Panc1 (cell line): ENCODE measurements around the gene CRYM.

Source experiments
- SIN3A ChIP-seq: IDR thresholded peaks from 2 replicates; pipeline ENCODE4 v1.6.1; 2012; ENCODE audit warnings: low read depth, mild to moderate bottlenecking, low read length, moderate library complexity, borderline replicate concordance; ENCODE audit not compliant: insufficient read depth
- TF ChIP-seq, protein P1 (sequence below): fragments of 450-650 bp; IDR thresholded peaks from 2 replicates; pipeline ENCODE4 v1.5.1; 2017; ENCODE audit warnings: mild to moderate bottlenecking
- TF ChIP-seq, protein P2 (sequence below), 2 experiments: IDR thresholded peaks; 2 replicates each; pipeline ENCODE4 v1.6.1; 2011 to 2012; ENCODE audit warnings: low read depth in 2 of 2, control low read depth in 1 of 2, low read length in 1 of 2, mild to moderate bottlenecking in 1 of 2, moderate library complexity in 1 of 2; ENCODE audit not compliant: insufficient read depth in 1 of 2

DNA sequence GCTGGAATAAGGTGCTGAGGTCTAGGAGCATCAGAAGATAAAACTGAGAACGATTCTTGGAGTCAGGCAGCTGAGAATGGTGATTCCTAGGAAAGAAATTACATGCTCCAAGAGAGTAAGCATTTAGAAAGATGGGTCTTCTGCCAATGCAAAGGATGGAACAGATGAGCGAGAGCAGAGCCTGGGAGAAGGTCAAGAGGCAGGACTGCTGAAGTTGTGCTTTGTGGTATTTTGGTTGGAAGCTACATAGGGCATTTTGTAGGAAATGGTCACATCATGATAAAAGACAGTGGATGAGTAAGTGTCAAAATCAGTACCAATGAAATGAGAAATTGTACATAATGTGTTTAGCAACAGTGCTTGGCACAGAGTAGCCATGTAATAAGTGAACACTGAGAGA is 1.4 kb upstream of the CRYM start:
- TF ChIP-seq, protein P1, sequence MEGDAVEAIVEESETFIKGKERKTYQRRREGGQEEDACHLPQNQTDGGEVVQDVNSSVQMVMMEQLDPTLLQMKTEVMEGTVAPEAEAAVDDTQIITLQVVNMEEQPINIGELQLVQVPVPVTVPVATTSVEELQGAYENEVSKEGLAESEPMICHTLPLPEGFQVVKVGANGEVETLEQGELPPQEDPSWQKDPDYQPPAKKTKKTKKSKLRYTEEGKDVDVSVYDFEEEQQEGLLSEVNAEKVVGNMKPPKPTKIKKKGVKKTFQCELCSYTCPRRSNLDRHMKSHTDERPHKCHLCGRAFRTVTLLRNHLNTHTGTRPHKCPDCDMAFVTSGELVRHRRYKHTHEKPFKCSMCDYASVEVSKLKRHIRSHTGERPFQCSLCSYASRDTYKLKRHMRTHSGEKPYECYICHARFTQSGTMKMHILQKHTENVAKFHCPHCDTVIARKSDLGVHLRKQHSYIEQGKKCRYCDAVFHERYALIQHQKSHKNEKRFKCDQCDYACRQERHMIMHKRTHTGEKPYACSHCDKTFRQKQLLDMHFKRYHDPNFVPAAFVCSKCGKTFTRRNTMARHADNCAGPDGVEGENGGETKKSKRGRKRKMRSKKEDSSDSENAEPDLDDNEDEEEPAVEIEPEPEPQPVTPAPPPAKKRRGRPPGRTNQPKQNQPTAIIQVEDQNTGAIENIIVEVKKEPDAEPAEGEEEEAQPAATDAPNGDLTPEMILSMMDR: no peak
- TF ChIP-seq, protein P2, sequence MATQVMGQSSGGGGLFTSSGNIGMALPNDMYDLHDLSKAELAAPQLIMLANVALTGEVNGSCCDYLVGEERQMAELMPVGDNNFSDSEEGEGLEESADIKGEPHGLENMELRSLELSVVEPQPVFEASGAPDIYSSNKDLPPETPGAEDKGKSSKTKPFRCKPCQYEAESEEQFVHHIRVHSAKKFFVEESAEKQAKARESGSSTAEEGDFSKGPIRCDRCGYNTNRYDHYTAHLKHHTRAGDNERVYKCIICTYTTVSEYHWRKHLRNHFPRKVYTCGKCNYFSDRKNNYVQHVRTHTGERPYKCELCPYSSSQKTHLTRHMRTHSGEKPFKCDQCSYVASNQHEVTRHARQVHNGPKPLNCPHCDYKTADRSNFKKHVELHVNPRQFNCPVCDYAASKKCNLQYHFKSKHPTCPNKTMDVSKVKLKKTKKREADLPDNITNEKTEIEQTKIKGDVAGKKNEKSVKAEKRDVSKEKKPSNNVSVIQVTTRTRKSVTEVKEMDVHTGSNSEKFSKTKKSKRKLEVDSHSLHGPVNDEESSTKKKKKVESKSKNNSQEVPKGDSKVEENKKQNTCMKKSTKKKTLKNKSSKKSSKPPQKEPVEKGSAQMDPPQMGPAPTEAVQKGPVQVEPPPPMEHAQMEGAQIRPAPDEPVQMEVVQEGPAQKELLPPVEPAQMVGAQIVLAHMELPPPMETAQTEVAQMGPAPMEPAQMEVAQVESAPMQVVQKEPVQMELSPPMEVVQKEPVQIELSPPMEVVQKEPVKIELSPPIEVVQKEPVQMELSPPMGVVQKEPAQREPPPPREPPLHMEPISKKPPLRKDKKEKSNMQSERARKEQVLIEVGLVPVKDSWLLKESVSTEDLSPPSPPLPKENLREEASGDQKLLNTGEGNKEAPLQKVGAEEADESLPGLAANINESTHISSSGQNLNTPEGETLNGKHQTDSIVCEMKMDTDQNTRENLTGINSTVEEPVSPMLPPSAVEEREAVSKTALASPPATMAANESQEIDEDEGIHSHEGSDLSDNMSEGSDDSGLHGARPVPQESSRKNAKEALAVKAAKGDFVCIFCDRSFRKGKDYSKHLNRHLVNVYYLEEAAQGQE (IDR thresholded peaks at IDR 0.05; ENCODE audit: insufficient read depth in 1 of 2, low read depth in 2 of 2, low read length in 1 of 2): no peak
- TF ChIP-seq SIN3A: no peak
